ENCODE measurements around the gene MFAP5.
"Not testable (repeated sequence)": the region's sequence is repeated elsewhere in the genome, so short reads cannot be mapped to it uniquely, and the experiment has no call there.

Gene MFAP5

DNA sequence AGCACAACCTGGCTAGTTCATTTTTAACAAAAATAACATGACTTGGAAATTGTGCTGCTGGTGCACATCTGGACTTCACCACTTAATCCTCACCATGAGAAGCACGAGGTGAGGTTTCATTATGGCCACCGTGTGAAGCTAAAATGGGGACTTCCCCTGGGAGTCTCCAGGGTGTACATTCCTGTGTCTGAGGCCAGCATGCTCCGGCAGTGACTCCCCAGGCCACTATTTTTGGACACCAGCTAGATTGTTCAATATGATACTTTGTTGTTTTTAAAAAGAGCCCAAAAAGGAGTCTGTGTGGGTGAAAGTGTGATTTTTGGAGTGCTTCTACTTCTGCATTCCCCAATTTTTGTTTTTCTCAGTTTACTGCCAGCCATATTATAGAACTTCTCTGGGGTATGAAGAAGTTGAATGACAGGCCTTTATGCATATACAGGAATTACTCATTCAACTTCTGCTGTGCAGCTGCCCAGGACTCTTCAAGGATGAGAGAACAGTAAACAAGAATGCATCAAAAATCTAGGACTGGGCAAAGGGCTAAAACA is 33.1 kb downstream of the MFAP5 start:
- peak; percentile 93 for DNase-seq (ENCODE audit: low spot score)

- peak; percentile 64 for DNase-seq (ENCODE audit: low spot score)
Observed at GRCh38 chr12:8628731-8629130, 33.9 kb downstream of the MFAP5 start.

GRCh38 chr12:8624750-8625149 is 37.9 kb downstream of the MFAP5 start:
- DNase-seq (ENCODE audit: low spot score) = not testable (repeated sequence)

DNA sequence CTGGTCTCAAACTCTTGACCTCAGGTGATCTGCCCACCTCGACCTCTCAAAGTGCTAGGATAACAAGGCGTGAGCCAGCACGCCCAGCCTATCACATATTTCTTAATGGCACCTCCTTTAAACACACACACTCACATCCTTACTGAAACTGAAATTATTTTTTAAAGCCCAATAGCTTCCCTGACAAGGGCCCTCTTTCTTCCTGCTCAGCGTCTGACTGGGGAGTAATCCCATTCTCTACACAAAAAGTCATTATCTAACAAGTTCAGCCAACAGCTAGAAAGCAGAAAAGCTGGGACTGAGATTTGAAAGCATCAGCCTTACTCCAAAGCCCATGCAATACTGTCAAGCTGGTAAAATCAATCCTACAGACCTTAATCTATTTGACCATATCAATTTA is 40.0 kb downstream of the MFAP5 start:
- DNase-seq (ENCODE audit: low spot score) = no peak

GRCh38 chr12:8615206-8615605 is 47.4 kb downstream of the MFAP5 start:
- DNase-seq (ENCODE audit: low spot score) = no peak

- DNase-seq (ENCODE audit: low spot score) = not testable (repeated sequence)
Observed at GRCh38 chr12:8613881-8614280, 48.7 kb downstream of the MFAP5 start.

- no peak for DNase-seq (ENCODE audit: low spot score)
Observed at GRCh38 chr12:8612629-8613028, 50.0 kb downstream of the MFAP5 start, which contains the start of gene AICDA. TSS of gene AICDA (minus strand) at chr12:8612859. CDS start at chr12:8612767, 92 bp downstream.

GRCh38 chr12:8609061-8609570 is 53.5 kb downstream of the MFAP5 start:
- peak; percentile 62 for DNase-seq (ENCODE audit: low spot score)

GRCh38 chr12:8606890-8607289 is 55.7 kb downstream of the MFAP5 start:
- no peak for DNase-seq (ENCODE audit: low spot score)

GRCh38 chr12:8605057-8605456 is 57.6 kb downstream of the MFAP5 start:
- DNase-seq (ENCODE audit: low spot score) = no peak

- DNase-seq (ENCODE audit: low spot score) = no peak
Observed at GRCh38 chr12:8603856-8604255, 58.8 kb downstream of the MFAP5 start.

GRCh38 chr12:8603286-8603685 is 59.3 kb downstream of the MFAP5 start:
- no peak for DNase-seq (ENCODE audit: low spot score)

DNA sequence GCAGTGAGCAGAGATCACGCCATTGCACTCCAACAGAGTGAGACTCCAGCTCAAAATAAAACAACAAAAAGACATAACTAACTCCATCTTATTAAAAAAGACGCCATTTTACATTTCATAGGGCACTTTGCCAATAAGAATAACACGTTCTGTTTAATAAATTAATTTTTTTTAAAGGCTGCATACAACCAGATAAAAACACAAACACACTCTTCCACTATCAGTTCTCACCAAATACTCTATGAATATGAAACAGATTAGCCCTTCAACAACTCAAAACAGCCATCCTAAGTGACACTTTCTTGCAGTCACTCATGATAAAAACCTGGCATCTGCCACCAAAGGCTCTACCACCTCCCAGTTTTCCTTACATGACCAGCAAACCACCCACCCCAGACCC is 66.1 kb downstream of the MFAP5 start:
- DNase-seq (ENCODE audit: low spot score) = no peak

All from kidney tubule cell (primary cell).